ENCODE results near the gene VPS33B. TPM values are rescaled to one million over a fixed set of nuclear protein-coding genes. Genes with fewer than 3 reads are reported as not detected.

VPS33B gene
- 10 to 100 TPM; 19.8 to 28.6 (median 24.9) TPM for total RNA-seq
- total RNA-seq (2013): 18.0 TPM

DNA sequence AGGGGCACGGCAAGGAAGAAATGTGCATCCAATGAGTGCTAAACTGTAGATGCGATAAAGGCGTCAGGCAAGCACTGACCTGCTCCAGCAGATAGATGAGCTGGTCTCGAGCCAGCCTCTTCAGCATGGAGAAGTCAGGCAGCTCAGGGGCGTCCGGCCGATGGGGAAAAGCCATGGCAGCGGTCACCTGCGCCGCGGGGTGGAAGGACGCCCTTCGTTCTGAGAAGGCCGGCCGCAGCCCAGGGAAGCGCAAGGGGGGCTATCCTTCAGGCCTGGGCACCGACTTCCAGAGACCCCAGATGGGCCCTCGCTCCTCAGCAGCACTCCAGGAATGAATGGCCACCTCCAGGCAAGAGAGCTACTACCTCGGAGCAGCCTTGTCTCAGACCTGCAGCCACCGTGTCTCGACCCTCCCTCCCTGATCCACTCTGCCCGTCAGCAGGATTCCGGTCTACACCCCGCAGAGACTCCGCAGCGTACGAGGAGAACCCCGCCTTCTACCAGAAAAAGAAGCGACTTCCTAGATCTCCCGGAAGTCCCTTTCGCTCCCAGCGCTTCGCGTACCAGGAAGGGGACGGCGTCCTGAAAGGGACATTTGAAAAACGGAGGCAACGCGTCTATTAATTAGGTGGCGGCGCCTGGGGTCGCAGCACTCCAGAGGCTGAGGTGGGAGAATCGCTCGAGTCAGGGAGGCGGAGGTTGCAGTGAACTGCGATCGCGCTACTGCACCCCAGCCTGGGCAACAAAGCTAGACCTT, at the start of gene VPS33B:
VPS33B (minus strand) TSS at position 520 of the 757 bp plus-strand sequence; CDS start at position 175, 345 bp downstream.
- ATAC-seq (peak; percentile 72 to 90 (median 88)), DNase-seq (peak; percentile 59 to 91)
- Histone ChIP-seq H3K4me3 (ENCODE audit: low read length) (peak within 1 kb of the TSS; percentile 99), H3K9me3 (ENCODE audit: control insufficient read depth, insufficient read depth, low read length) (no peaks in the 10 kb centered on the region), H3K27ac (ENCODE audit: low read length) (peak within 1 kb of the TSS; percentile 79), H3K36me3 (ENCODE audit: control insufficient read depth, insufficient read depth, low read length) (no peaks in the 10 kb centered on the region), H3K4me1 (ENCODE audit: control insufficient read depth, insufficient read depth, low read length) (peaks cover 12% of the 10 kb centered on the region), H3K27me3 (ENCODE audit: control insufficient read depth, insufficient read depth, low read length) (no peaks in the 10 kb centered on the region)
- Mint-ChIP-seq H3K27me3 (ENCODE audit: low read depth in 2 of 2) (no peaks in the 10 kb centered on the region), H3K36me3 (no peaks in the 10 kb centered on the region), H3K9me3 (no peaks in the 10 kb centered on the region), H3K4me1 (peaks cover 13 to 49% of the 10 kb centered on the region in 2 donors), H3K27ac (peak within 1 kb of the TSS; percentile 53 to 82), H3K4me3 (peak within 1 kb of the TSS; percentile 93)
- TF ChIP-seq, protein P1, sequence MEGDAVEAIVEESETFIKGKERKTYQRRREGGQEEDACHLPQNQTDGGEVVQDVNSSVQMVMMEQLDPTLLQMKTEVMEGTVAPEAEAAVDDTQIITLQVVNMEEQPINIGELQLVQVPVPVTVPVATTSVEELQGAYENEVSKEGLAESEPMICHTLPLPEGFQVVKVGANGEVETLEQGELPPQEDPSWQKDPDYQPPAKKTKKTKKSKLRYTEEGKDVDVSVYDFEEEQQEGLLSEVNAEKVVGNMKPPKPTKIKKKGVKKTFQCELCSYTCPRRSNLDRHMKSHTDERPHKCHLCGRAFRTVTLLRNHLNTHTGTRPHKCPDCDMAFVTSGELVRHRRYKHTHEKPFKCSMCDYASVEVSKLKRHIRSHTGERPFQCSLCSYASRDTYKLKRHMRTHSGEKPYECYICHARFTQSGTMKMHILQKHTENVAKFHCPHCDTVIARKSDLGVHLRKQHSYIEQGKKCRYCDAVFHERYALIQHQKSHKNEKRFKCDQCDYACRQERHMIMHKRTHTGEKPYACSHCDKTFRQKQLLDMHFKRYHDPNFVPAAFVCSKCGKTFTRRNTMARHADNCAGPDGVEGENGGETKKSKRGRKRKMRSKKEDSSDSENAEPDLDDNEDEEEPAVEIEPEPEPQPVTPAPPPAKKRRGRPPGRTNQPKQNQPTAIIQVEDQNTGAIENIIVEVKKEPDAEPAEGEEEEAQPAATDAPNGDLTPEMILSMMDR (IDR thresholded peaks at IDR 0.05): no peak
- intact Hi-C loops (cut with micrococcal nuclease): no loop called here
- under 1% methylated on average over 48 of the region's 48 CpGs for WGBS (ENCODE audit: insufficient coverage)

DNA sequence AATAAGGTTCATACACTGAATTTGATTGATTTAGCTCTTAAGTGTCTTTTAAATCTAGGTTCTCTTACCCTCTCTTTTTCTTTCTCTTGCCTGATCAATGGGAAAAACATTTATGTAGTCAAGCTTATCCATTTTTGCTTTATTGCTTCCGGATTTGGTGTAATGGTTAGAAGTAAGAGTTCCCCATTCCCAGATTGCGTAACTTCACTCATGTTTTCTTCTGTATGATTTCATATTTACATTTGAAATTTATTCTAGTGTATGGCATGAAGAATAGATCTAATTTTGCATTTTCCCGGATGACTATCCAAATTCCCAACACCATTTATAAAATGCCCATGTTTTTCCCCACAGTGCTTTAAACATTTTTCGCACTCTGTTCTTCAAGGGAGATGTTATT, 49.8 kb upstream of the VPS33B start:
- H3K4me3 Mint-ChIP-seq: no peak overlapping the region
- Histone ChIP-seq H3K27ac (ENCODE audit: low read length) (no peak overlapping the region), H3K4me3 (ENCODE audit: low read length) (no peak overlapping the region), H3K9me3 (ENCODE audit: control insufficient read depth, insufficient read depth, low read length) (no peaks in the 10 kb centered on the region), H3K27me3 (ENCODE audit: control insufficient read depth, insufficient read depth, low read length) (peaks cover 4% of the 10 kb centered on the region), H3K4me1 (ENCODE audit: control insufficient read depth, insufficient read depth, low read length) (no peaks in the 10 kb centered on the region), H3K36me3 (ENCODE audit: control insufficient read depth, insufficient read depth, low read length) (no peaks in the 10 kb centered on the region)
- TF ChIP-seq, protein P1 (IDR thresholded peaks at IDR 0.05): no peak
- WGBS (ENCODE audit: insufficient coverage): no CpG with 5 or more reads among the region's 4 CpGs
- DNase-seq: no peak
- H3K4me1 Mint-ChIP-seq: no peaks in the 10 kb centered on the region
- H3K27me3 Mint-ChIP-seq (ENCODE audit: low read depth in 2 of 2): peaks cover 20 to 48% of the 10 kb centered on the region in 2 donors
- intact Hi-C loops (cut with micrococcal nuclease): no loop called here
- H3K27ac Mint-ChIP-seq: no peak overlapping the region
- ATAC-seq: no peak
- no peaks in the 10 kb centered on the region for H3K9me3 Mint-ChIP-seq
- H3K36me3 Mint-ChIP-seq: no peaks in the 10 kb centered on the region

GRCh38 chr15:91070872-91071271, 48.5 kb upstream of the VPS33B start:
- Histone ChIP-seq H3K36me3 (ENCODE audit: control insufficient read depth, insufficient read depth, low read length) (no peaks in the 10 kb centered on the region), H3K4me1 (ENCODE audit: control insufficient read depth, insufficient read depth, low read length) (no peaks in the 10 kb centered on the region), H3K27me3 (ENCODE audit: control insufficient read depth, insufficient read depth, low read length) (peaks cover 4% of the 10 kb centered on the region), H3K27ac (ENCODE audit: low read length) (no peak overlapping the region), H3K4me3 (ENCODE audit: low read length) (no peak overlapping the region), H3K9me3 (ENCODE audit: control insufficient read depth, insufficient read depth, low read length) (no peaks in the 10 kb centered on the region)
- peaks cover 20 to 59% of the 10 kb centered on the region in 2 donors for H3K27me3 Mint-ChIP-seq (ENCODE audit: low read depth in 2 of 2)
- intact Hi-C loops (cut with micrococcal nuclease): no loop called here
- H3K9me3 Mint-ChIP-seq: no peaks in the 10 kb centered on the region
- no peaks in the 10 kb centered on the region for H3K36me3 Mint-ChIP-seq
- H3K27ac Mint-ChIP-seq: no peak overlapping the region
- no peaks in the 10 kb centered on the region for H3K4me1 Mint-ChIP-seq
- TF ChIP-seq, protein P1 (IDR thresholded peaks at IDR 0.05): no peak
- DNase-seq (no peak), ATAC-seq (no peak)
- no peak overlapping the region for H3K4me3 Mint-ChIP-seq
- WGBS (ENCODE audit: insufficient coverage): 87% methylated on average over 8 of the region's 8 CpGs
